ENCODE data around the gene SMIM44. TPM values are rescaled to one million over a fixed set of nuclear protein-coding genes. Genes with fewer than 3 reads are reported as not detected.
A peak's percentile ranks its signal among the peaks of the same experiment; 100 is the strongest.

The SMIM44 gene
- total and polyA plus RNA-seq, 9 of the 15 experiments (the other 6 are each of a cell fraction or from before 2014, with no cell fraction given): not detected

DNA sequence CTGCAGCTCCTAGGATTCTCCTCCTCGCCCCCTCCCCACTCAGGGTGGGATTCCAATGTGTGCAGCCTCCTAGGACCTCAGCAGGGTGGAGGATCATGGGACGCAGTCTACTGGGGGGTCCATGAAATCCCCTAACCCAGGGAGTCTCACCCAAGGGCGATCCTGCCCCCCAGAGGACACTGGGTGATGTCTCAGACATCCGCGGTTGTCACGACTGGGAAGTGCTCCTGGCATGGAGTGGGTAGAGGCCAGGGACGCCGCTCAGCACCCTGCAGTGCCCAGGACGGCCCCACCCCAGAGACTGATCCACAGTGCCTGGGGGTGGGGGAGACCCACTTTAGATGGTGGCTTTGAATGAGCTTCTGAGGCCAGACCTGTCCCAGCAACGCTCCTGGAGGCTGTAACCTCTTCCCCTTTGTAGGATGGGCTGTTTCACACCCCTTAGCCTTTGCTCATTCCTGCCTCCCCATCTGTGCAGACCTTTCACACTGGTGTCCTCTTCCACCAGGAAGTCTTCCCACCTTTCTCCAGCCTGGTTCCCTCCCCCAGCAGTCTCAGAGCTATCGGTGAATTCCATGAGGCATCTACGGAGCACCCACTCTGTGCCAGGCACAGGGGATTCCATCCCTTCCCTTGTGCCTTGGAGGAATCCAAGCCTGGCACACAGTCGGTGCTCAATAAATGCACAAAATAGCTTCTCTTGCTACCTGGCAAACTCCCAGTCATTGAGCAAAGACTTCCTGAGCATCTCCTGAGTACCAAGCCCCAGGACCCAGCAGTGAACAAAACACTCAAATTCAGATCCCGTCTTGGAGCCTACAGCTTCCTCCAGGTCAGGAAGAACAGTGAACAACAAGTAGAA lies 13.4 kb downstream of the SMIM44 start (continued):
- TF ChIP-seq ZNF695 (CRISPR knock-in tag; IDR thresholded peaks at IDR 0.05) (no peak), RBM22 (IDR thresholded peaks at IDR 0.05; ENCODE audit: low read depth, low read length, poor library complexity, severe bottlenecking) (peak; percentile 66), ELK3 (CRISPR knock-in tag; IDR thresholded peaks at IDR 0.05) (no peak), POLR2A (conservative IDR thresholded peaks at IDR 0.05) (peak; percentile 48; the same call in 1 of the 2 replicates), ZNF175 (CRISPR knock-in tag; IDR thresholded peaks at IDR 0.05; ENCODE audit: low read depth) (no peak), ZKSCAN8 (CRISPR knock-in tag; IDR thresholded peaks at IDR 0.05) (peak; percentile 96), BRCA1 (IDR thresholded peaks at IDR 0.05) (no peak), BRCA1 (CRISPR knock-in tag; IDR thresholded peaks at IDR 0.05) (no peak), PURB (CRISPR knock-in tag; IDR thresholded peaks at IDR 0.05; ENCODE audit: low read depth) (no peak), SNRNP70 (optimal IDR thresholded peaks at IDR 0.05; ENCODE audit: low read depth, low read length) (no peak), ESRRA (IDR thresholded peaks at IDR 0.05; ENCODE audit: borderline replicate concordance, low read depth) (no peak), CEBPB (tag; IDR thresholded peaks at IDR 0.05) (no peak), GABPA (tag; conservative IDR thresholded peaks at IDR 0.05; ENCODE audit: low read depth) (no peak), ZNF318 (IDR thresholded peaks at IDR 0.05; ENCODE audit: borderline replicate concordance in 1 of 2, low read depth in 1 of 2) (no peak), RBM15 (IDR thresholded peaks at IDR 0.05; ENCODE audit: insufficient read depth, low read length) (no peak), ZNF766 (CRISPR knock-in tag; conservative IDR thresholded peaks at IDR 0.05) (no peak)

Data from K562 (cell line).